ENCODE measurements around the gene CLDN9. TPM values are rescaled to one million over a fixed set of nuclear protein-coding genes. Genes with fewer than 3 reads are reported as not detected.

The CLDN9 gene
- total RNA-seq, 2 experiments from 2014 or later, result not detected

- Mint-ChIP-seq H3K4me3 (no peak overlapping the region), H3K9me3 (no peaks in the 10 kb centered on the region), H3K36me3 (ENCODE audit: low read depth) (no peaks in the 10 kb centered on the region), H3K27me3 (no peaks in the 10 kb centered on the region), H3K4me1 (ENCODE audit: low read depth) (peaks cover 4% of the 10 kb centered on the region), H3K27ac (no peak overlapping the region)
- ATAC-seq, result no peak
- DNase-seq, result no peak
- ChIA-PET CTCF (interaction anchor here (1.2 to 1.5 kb wide), 2 partner anchors 20 to 45 kb away, joined by 3 to 4 read pairs; no protein-coding TSS in a partner anchor), POLR2A (no interaction called here)
- intact Hi-C loops (cut with micrococcal nuclease), result no loop called here
- TF ChIP-seq CTCF (IDR thresholded peaks at IDR 0.05), result no peak
These were observed 25.4 kb upstream of the CLDN9 start for GRCh38 chr16:2987286-2987685.

- Mint-ChIP-seq H3K27ac (no peak overlapping the region), H3K36me3 (ENCODE audit: low read depth) (no peaks in the 10 kb centered on the region), H3K27me3 (no peaks in the 10 kb centered on the region), H3K4me3 (no peak overlapping the region), H3K4me1 (ENCODE audit: low read depth) (peaks cover 4% of the 10 kb centered on the region), H3K9me3 (no peaks in the 10 kb centered on the region)
- ATAC-seq (no peak), DNase-seq (no peak)
- CTCF ChIA-PET, result interaction anchor here (1.0 to 1.5 kb wide), 3 partner anchors 20 to 71 kb away, joined by 3 to 4 read pairs (median 3); no protein-coding TSS in a partner anchor
- intact Hi-C loops (cut with micrococcal nuclease), result no loop called here
- no peak for TF ChIP-seq CTCF (IDR thresholded peaks at IDR 0.05)
- POLR2A ChIA-PET, result interaction anchor here (1.3 kb wide), 1 partner anchor 9 kb away, joined by 3 read pairs; no protein-coding TSS in a partner anchor
These were observed 24.9 kb upstream of the CLDN9 start for GRCh38 chr16:2987833-2988232.

- CTCF ChIA-PET, result interaction anchor here (1.0 to 1.2 kb wide), 2 partner anchors 19 to 70 kb away, joined by 3 read pairs; no protein-coding TSS in a partner anchor
- Mint-ChIP-seq H3K27ac (no peak overlapping the region), H3K4me3 (no peak overlapping the region)
These were observed 24.1 kb upstream of the CLDN9 start for GRCh38 chr16:2988590-2989099.

GRCh38 chr16:2990891-2991290 is 21.8 kb upstream of the CLDN9 start:
- CTCF ChIA-PET, result no interaction called here
- ATAC-seq, result no peak
- POLR2A ChIA-PET, result interaction anchor here (1.8 kb wide), 1 partner anchor 18 kb away, joined by 5 read pairs; no protein-coding TSS in a partner anchor

More at GRCh38 chr16:2988590-2989099, 24.1 kb upstream of the CLDN9 start:
- DNase-seq, result no peak
- H3K27me3 Mint-ChIP-seq, result no peaks in the 10 kb centered on the region
- no peak for TF ChIP-seq CTCF (IDR thresholded peaks at IDR 0.05)
- H3K36me3 Mint-ChIP-seq (ENCODE audit: low read depth), result no peaks in the 10 kb centered on the region
- intact Hi-C loops (cut with micrococcal nuclease), result no loop called here
- no peak for ATAC-seq
- H3K4me1 Mint-ChIP-seq (ENCODE audit: low read depth), result peaks cover 2% of the 10 kb centered on the region
- POLR2A ChIA-PET, result interaction anchor here (1.3 kb wide), 1 partner anchor 10 kb away, joined by 3 read pairs; no protein-coding TSS in a partner anchor
- no peaks in the 10 kb centered on the region for H3K9me3 Mint-ChIP-seq

More at GRCh38 chr16:2990891-2991290, 21.8 kb upstream of the CLDN9 start:
- DNase-seq, result no peak
- Mint-ChIP-seq H3K4me3 (no peak overlapping the region), H3K36me3 (ENCODE audit: low read depth) (no peaks in the 10 kb centered on the region), H3K4me1 (ENCODE audit: low read depth) (no peaks in the 10 kb centered on the region), H3K27me3 (no peaks in the 10 kb centered on the region), H3K27ac (no peak overlapping the region), H3K9me3 (no peaks in the 10 kb centered on the region)
- intact Hi-C loops (cut with micrococcal nuclease), result no loop called here
- no peak for TF ChIP-seq CTCF (IDR thresholded peaks at IDR 0.05)
